HG03139 (cell line): ENCODE results near the gene CIROP.
A peak's percentile ranks its signal among the peaks of the same experiment; 100 is the strongest.

ENCODE experiments used
- ATAC-seq: cut with Tn5 transposase; IDR thresholded peaks from one replicate; pipeline ENCODE4 v1.9.1; 2021; ENCODE audit not compliant: unreplicated experiment

Gene CIROP

DNA sequence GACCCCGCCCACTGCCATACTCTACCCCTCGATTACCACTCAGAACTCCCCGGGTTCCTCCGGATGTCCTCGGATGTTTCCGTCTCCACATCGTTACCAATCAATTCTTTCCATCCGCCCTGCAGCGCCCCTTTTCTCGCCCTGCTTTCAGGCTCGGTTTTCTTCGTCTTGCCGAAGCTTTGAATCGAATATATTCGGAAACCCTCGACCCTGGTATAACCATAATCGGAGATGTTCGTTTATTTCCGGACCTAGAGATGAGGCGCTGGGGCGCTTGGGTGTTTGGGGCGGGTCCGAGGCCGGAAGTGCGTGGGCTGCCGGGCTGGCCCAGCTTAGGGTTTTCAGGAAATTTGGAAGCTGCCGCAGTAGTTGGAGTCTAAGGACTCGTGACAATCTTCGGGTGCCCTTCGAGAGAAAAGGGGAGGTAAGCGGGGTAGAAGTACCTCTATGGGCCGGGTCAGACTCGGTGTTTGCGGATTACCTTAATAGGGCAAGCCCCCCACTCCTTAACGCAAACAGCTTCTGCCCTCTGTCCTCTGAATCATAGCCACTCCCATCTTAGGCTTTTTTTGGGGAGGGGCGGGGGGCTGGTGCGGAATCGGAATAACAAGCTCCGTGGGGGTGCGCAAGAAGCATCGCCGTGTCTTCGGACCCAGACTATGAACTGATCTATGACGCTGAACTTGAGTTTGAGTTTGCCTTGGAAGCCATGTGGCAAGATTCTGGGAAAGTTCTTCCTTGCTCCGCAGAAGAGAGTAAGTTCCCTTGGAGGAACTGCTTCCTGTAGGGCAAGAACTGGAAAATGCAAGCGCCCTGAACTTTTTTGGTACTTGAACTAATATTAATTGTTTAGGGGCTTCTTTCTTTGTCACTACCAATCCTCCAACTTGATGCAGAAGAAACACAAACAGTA lies 9.3 kb downstream of the CIROP start, which contains the start of gene C14orf119:
Gene C14orf119 (plus strand): TSS at position 310 of the 913 bp plus-strand sequence. CDS start 2,154 bp downstream, outside the sequence.
- peak; percentile 86 for ATAC-seq

DNA sequence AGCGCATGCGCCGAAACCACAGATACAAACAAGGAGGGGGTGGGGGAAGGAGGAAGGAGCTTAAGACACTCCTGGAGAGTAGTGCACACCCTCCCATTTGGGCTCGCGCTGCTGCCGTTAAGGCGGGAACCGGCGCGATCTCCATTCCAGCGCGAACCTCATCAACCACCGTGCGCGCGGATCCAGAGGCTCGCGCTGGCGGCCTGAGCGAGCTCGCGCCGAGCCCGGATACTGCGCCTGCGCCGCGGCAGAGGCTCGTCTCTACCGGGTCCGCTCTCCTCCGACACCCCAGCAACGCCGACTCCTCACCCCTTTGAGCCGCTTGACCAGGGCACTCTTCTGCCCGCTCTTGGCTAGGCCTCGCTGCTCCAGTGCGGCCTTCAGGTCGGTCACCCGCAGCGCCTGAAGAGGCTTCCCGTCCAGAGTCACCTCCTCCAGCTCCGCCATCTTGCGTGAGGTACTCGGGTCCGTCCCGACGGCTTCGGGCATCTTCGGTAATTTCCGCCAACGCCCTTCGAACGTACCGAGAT lies 10.1 kb downstream of the CIROP start, which contains the start of gene ACIN1:
Gene ACIN1 (minus strand): TSS at position 471 of the 530 bp plus-strand sequence. CDS start 24 bp downstream, at position 447.
- peak; percentile 27 for ATAC-seq

DNA sequence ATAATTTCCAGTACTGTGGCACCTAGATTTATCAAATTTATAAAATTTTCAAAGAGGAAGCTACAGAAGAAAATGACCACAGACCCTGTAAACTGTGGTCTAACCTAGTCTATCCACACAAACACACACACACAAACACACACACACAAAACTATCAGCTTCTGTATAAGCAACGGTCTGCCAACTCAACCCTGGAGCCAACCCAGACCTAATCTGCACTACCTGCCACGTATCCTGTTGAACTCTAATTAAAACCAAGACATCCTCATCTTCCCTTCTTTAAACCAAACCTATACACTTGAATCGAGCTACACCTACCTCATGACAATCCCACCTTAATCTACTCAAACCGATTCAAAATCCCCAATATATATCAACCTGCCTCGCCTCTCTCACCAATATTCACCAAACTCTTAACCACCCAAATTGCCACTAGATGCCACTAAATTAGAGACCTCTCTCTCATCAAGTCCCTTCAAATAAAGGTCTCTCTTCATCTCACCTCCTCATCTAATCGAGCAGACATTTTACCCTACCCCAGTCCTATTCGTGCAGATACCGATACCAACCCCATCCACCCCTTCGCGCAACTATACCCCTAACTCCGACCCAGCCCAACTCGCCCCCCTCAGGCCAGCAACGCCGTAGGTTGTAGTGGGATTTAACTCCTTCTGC lies 10.7 kb downstream of the CIROP start:
- ATAC-seq = no peak

DNA sequence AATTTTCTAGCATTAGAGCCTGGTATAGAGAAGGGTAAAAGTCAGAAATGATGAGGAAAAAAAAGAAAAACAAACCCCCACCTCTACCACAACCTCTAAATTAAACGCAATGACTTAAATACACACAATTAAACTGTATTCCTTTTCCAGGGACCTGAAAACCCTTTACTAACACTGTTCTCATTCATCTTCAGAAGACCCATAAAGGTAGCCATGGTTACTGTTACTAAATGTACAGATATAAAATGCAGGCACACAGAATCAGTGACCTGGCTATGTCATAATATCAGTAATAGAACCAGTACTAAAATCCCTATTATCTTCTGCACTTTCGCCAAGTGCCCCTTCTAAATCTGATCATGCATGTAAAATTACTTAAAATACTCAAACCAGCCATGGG lies 11.3 kb downstream of the CIROP start:
- ATAC-seq = no peak

DNA sequence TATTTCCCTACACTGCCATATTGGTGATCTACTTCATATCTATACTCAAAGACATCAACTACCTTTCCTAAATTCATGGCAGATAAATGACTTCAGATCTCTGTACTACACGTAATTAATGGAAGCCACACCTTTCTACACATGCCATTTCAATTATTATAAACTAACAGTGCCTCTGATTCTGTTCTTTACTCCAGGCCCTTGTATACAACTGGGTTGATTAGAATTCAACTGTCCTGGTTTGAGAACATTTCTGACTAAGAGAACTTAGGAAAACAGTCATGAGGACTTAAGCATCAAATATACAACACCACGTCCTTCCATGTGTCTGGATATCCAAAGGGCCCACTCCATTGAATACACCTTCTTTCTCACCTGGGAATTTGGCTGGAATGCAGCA lies 11.7 kb downstream of the CIROP start:
- ATAC-seq = no peak

DNA sequence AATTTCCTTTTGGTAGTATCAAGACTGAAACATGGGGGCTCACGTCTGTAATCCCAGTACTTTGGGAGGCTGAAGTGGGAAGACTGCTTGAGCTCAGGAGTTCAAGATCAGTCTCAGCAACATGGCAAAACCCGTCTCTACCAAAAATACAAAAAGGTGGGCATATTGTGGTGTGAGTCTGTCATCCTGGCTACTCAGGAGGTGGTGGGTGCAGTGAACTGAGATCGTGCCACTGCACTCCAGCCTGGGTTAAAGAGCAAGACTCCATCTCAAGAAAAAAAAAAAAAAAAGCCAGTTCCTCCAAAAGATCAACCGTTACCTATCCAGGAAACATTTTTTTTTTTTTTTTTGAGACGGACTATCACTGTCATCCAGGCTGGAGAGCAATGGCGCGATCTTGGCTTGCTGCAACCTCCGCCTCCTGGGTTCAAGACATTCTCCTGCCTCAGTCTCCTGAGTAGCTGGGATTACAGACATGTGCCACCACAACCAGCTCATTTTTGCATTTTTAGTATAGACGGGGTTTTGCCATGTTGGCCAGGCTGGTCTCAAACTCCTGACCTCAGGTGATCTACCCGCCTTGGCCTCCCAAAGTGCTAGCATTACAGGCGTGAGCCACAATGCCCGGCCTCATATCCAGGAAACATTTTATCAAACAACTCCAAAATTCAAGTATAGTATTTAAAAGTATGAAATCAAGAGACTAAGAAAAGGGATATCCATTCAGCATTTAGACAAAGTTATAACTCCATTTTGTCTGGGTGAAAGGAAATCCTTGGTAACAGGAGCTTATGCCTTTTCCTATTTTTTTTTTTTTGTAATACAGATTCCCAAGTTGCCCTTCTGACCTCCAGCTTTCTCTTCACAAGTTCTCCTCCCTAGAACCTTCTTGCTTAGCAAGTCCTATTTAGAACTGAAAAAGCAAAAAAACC lies 13.2 kb downstream of the CIROP start:
- no peak for ATAC-seq

DNA sequence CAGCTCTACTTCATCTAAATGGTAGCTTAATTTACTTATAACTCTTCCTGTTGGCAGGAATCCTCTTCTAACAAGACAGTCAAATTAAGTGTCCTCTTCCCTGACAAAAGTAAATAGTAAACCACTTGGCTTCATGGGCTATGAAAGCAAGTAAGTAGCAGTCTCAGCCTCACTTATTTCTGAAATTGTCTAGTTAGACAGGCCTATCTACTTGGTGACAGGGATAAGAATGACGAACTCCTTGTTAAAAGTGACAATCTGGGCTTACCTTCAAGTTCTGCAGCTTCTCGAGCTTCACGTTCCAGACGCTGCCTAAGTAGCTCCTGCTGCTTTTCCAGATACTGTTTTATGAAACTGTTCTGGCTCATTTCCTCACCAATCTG lies 14.5 kb downstream of the CIROP start:
- no peak for ATAC-seq

DNA sequence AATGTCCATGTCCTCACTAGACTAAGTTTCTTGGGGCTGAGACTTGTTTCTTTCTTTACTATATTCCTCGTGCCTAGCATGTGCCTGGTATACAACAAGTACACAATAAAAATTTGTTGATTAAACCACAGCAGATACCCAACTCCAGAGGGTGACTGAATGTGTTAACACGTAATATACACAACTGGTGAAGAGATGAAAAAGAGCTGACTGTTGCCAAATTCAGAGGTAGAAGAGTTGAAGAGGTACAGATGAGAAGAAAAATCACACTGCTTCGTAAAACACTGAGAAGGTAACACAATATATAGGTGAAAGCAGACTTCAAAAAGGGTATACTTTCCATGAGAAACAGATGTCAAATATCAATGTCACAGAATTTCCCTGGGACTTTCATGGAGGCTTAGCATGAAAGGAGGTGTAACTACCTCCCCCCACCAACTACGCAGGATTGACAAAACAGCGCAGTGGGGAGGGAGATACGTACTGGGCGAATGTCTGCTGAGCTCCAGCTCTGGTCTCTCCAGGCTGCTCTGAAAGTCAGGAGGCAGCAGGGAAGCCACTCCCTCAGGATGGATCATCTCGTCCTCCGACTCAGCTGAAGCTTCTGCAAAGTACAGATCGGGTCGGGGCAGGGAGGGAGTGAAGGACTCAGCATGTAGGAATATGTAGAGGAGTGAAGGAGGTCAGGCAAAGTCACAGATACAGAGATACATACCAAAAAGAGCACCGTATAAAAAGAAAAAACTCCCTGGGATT lies 15.1 kb downstream of the CIROP start:
- ATAC-seq = no peak

DNA sequence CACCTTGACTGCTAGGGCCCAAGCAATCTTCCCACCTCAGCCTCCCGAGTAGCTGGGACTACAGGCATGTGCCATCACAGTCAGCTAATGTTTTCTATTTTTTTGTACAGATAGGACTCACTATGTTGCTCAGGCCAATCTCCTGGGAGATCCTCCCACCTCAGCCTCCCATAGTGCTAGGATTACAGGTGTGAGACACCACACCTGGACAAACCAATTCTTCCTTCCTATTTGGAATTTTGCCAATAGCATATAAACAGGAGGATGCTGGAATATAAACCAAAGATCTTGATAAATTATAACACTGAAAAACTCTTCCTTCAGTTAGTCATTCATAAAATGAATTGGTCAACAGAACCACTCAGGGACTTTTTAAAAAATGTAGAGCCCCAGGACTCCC lies 18.2 kb downstream of the CIROP start:
- ATAC-seq = no peak

DNA sequence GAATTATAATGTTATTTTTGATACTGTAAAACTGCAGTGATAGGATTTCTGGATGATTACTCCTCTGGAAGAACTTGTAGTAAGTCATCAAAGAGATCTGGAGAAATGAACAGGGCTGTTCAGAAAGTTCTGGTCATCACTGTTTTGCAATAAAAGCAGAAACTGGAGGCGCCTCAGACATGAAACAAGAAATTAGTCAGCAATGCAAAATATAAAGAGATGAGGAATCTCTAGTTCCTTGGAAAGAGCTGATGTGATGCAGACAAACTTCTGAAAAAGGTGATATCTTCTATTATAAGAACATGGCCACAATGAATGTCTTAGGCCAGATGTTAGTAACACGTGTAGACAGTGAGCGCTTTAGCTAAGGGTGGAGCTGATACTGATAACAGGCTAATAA lies 19.3 kb downstream of the CIROP start:
- ATAC-seq = no peak

DNA sequence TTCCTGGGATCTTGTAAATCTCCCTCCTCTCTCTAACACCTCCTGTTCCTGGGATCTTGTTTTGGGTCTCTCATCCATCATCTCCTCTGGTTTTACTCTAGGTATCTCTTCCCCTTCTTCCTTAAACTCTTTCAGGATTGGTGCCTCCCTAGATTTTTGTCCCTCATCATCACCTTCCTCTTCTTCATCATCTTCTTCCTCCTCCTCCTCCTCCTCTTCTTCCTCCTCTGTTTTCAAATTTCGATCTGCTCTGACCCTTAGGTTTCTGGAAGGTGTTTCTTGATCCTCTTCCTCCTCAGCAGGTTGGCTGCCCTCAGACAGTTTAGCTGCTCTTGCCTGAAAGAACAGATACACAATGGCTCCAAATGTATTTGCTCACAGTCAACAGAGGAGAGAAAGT lies 24.3 kb downstream of the CIROP start:
- no peak for ATAC-seq

DNA sequence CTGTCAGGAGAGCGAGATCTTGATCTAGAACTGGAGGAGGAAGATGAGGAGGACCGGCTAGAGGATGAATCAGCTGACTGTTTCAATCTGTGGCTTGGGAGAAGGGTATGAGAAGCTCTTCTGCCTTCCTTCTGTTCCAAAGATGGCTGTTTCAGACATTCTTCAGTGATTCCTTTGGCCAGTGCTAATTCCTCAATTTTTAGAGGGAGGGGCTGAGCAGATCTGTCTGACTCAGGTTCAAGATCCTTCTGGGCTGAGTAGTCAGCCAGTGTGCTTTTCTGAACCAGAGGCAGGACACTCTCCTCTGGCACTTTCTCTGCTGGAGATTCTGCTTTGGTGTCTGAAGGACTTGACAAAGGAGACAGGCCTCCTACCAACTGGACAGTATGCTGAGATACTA lies 25.1 kb downstream of the CIROP start:
- ATAC-seq = no peak

DNA sequence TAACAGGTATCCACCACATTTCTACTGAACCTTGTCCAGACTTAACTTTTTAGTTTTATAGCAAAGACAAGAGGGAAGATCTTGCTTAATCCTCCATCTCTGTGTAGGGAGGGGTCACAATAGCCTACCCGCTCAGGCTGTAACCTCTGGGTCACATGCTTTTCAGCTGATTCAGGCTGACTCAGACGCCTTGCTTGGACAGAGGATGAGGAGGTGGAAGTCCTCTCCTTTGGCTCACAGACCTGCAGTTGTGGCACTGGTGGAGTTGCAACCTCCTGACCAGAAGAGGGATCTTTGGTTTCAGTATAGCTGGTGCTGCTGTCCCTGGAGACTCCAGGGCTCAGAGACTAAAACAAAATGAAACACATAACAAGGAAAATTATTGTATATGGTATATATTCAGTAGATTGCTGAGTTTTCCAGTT lies 26.1 kb downstream of the CIROP start:
- no peak for ATAC-seq

DNA sequence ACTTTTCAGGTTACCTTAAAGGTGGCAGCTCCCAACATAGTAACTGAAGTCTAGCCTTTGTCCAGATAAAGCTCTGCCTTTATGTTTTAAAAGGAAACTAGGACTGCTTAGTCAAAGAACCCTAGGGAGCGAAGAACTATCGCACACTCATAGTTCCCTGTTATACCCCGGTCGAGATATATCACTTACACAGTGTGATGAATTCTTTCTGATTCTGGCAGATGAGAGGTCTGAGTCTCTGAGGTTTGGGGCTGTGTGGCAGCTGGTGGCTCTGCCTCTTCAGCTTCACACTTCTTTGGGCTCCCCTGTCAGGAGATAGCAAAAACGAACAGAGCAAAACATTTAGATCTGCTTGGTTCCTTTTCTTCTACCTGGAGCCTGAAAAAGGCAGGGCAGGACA lies 26.8 kb downstream of the CIROP start:
- no peak for ATAC-seq

DNA sequence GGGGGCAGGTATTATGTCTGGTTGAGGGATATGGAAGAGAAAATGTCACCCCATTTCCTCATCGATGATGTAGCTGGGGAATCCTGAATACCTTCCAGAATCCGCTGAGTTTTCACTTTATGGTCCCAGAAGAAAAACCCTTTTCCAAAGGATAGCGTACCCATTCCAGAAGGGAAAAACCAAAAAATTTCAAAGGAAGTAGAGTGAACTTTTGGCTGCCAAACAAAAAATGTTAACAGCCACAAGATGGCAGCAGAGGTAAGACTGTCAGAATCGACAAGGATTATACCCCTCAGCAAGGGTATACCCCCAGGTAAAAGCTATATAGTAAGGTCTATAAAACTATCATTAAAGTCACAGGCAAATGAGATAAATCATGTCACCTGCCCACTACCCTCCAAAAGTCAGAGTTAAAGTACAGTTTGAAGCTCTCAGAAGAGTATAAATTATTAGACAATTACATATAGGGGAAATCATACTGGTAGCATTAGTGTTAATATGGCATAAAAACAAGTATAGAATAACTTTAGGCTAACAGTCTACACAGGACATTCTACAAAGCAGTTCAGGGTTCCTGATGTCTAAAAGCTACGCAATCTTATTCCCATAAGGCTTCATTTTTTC lies 27.9 kb downstream of the CIROP start:
- no peak for ATAC-seq

DNA sequence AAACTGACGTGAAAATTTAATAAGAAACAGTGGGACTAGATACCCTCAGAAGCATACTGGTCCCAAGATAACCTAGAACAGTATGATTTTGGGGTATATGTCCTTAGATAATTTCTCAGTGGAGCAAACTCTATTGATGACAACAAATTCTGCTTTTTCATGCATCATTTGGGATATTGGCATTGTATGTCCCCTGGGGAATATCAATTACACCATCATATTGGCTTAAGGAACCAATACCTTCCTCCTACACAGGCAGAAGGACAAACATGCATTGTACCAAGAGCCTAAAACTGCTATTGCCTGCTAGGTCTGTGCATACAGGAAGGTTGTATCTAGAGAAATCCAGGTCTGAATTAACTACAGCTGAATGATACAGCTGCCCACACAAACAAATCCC lies 29.9 kb downstream of the CIROP start:
- ATAC-seq = no peak

DNA sequence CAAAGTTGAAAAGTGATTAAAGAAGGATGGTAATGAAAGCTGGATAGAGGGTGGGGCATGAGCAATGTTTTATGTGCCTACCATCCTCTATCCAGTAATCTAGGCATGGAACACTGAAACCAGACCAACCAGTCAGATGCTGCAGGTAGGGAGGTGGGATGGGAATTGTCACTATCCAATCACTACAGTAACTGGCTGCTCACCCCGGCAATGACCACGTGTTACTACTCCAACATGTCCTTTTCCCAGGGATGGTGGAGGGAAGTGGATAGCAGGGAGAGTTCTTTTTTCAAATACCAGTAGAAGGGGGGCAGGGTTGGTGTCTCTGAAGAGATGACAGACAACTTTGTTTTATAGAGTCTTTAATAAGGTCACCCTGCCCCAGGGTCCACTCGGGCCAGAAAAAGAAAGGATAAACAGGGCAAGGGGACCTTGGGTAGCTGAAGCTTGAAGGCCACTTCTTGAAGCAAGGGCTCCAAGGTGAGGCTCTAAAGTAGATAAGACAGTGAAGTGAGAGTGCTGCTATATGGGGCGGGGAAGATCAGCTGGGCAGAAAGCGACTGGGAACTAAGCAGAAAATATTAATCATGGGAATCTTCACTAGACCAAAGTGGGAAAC lies 32.8 kb downstream of the CIROP start:
- no peak for ATAC-seq

DNA sequence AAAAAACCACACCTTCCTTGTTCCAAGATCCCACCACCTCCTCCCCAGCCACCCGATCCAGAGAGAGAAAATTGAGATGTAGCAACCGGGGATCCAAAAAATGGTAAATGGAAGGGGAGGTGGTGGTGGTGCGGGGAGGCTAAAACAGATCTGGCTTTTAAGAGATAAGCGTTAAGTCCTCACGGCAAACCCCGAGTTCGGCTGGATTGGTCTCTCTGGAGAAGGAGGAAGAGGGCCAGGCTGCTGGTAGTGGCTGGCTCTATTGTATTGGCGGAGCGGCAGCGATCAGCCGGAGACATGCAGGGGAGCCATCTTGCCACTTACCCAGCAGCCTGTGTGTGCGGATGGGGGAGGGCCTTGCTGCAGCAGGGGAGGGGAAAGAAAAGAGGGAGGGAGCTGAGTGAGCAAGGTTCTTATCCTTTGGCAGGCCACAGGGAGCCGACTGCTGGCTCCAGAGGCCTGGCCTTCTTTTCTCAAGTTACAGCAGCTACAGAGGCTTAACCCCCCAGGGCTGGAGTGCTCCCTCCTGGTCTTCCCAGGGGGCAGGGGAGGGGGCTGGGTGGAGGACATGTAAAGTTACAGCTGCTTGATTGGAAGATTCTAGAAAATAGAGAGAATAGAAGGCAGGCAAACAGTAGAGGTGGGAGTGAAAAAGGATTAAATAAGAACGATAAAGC lies 33.4 kb downstream of the CIROP start:
- peak; percentile 92 for ATAC-seq
